ENCODE data around the gene WDR36.

DNA sequence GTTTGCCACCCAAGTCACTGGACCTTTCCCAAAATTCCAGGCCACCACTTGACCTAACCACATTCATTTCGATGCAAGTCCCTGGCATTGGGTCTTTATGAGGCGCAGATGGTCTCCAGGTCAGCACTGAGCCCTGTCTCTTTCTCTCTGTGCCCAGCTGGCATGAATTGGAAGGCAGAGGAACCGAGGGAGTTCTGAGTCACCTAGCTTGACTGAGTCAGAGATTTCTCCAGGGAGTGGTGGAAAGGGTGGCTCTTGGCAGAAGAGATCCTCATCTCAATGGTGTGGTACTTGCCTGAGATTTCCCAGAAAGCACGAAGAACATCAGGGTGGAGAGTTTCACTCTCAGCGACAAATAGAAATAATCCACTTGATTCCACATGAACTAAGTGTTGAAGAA, 43.8 kb downstream of the WDR36 start:
- TF ChIP-seq SP1 (IDR thresholded peaks at IDR 0.05; ENCODE audit: low read depth) (no peak), POLR2A (IDR thresholded peaks at IDR 0.05; ENCODE audit: borderline replicate concordance, extremely low read depth, insufficient read depth, insufficient read length) (no peak)
